Breast epithelium (tissue), 3 donors: ENCODE data around the gene DENND6A.

Experiments
- CTCF ChIP-seq, 3 donors: fragments of 450-650 bp; IDR thresholded peaks; one replicate each; pipeline ENCODE4 v1.5.1; 2016 to 2017; ENCODE audit warnings: antibody characterized with exemption in 3 of 3, mild to moderate bottlenecking in 3 of 3, moderate library complexity in 3 of 3
- POLR2A ChIP-seq: fragments of 450-650 bp; IDR thresholded peaks from one replicate; pipeline ENCODE4 v1.6.1; 2016; ENCODE audit warnings: antibody characterized with exemption, mild to moderate bottlenecking, moderate library complexity
- POLR2AphosphoS5 ChIP-seq, 3 donors: sonication (generic); formaldehyde crosslinking; IDR thresholded peaks; one replicate each; pipeline ENCODE4 v1.6.1; 2017; ENCODE audit warnings: antibody characterized with exemption in 3 of 3

DNA sequence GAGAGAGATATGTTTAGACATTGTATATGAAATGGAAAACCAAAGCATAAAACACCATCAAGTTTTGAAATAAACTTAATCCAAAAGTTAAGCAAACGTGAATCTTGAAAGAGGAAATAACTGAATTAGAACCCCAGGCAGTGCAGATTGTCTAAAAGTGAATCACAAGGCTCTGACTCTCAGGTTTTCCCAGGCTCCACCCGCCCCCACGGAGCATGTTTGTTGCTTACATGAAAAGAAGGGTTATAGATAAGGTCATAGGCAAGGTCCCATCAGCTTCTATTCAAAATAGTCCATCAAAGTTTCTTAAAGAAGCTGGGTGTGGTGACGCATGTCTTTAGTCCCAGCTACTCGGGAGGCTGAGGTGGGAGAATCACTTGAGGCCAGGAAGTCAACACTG is 34.2 kb upstream of the DENND6A start:
- TF ChIP-seq POLR2A: no peak
- TF ChIP-seq CTCF (IDR thresholded peaks at IDR 0.05): no peak
- TF ChIP-seq POLR2AphosphoS5 (IDR thresholded peaks at IDR 0.05): no peak
